GM12892 (cell line): Measurements from ENCODE around the gene CRABP1.
A peak's percentile ranks its signal among the peaks of the same experiment; 100 is the strongest.

Source experiments
- DNase-seq: peaks from one replicate; pipeline ENCODE4 v3.0.0; 2011; ENCODE audit not compliant: insufficient read length
- FAIRE-seq: peaks from 2 replicates; lab custom pipeline; 2011; peaks lifted over from hg19 to GRCh38; lab: Jason Lieb, UNC
- POLR2A ChIP-seq: IDR thresholded peaks from 2 replicates; pipeline ENCODE4 v1.6.1; 2011; ENCODE audit warnings: low read depth, low read length, control low read depth
- POLR2AphosphoS5 ChIP-seq: IDR thresholded peaks from 2 replicates; pipeline ENCODE4 v1.6.1; 2011; ENCODE audit warnings: low read depth, low read length, control low read depth
- TAF1 ChIP-seq: IDR thresholded peaks from 2 replicates; pipeline ENCODE4 v1.6.1; 2011; ENCODE audit warnings: low read depth, mild to moderate bottlenecking, control low read depth, low read length, borderline replicate concordance

Gene CRABP1

GRCh38 chr15:78321041-78321570 lies 19.0 kb upstream of the CRABP1 start:
- no peak for FAIRE-seq
- TF ChIP-seq POLR2A (no peak), TAF1 (no peak), POLR2AphosphoS5 (no peak)
- DNase-seq: no peak

GRCh38 chr15:78321786-78322185 lies 18.4 kb upstream of the CRABP1 start:
- no peak for TF ChIP-seq POLR2A
- no peak for TF ChIP-seq TAF1
- no peak for TF ChIP-seq POLR2AphosphoS5
- DNase-seq (no peak), FAIRE-seq (no peak)

GRCh38 chr15:78322243-78322642 lies 17.9 kb upstream of the CRABP1 start:
- FAIRE-seq: no peak
- DNase-seq: no peak
- TF ChIP-seq POLR2AphosphoS5: no peak
- TF ChIP-seq POLR2A: no peak
- TF ChIP-seq TAF1: no peak

- no peak for FAIRE-seq
- no peak for DNase-seq
- no peak for TF ChIP-seq POLR2AphosphoS5
- TF ChIP-seq TAF1: no peak
- TF ChIP-seq POLR2A: no peak
Observed at GRCh38 chr15:78322724-78323521, 17.2 kb upstream of the CRABP1 start.

- no peak for TF ChIP-seq POLR2AphosphoS5
- FAIRE-seq (no peak), DNase-seq (no peak)
Observed at GRCh38 chr15:78323693-78324092, 16.5 kb upstream of the CRABP1 start.

DNA sequence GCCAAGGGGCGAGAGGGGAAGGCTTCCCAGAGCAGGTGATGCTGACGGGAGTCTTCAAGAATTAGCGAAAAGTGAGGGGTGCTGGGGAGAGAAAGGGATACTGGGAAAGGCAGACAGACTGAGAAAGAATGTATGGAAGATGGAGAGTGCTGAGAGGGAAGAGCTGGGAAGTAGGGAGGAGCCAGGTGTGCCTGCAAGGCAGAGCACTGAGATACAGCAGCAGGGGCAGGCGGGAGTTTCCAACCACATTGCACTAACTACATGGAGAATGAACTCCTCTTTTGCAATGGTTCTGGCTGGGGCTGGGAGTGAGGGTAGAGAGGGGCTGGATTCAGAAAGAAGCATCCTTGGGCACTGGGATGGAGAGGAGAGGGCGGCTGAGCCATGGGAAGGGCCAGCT lies 16.0 kb upstream of the CRABP1 start:
- no peak for DNase-seq
- FAIRE-seq: no peak
- no peak for TF ChIP-seq POLR2A
- TF ChIP-seq TAF1: no peak

GRCh38 chr15:78325092-78325843 lies 14.9 kb upstream of the CRABP1 start:
- DNase-seq (no peak), FAIRE-seq (peak; percentile 38)
- TF ChIP-seq POLR2AphosphoS5: no peak
- no peak for TF ChIP-seq TAF1
- TF ChIP-seq POLR2A: no peak

GRCh38 chr15:78327466-78327865 lies 12.7 kb upstream of the CRABP1 start:
- TF ChIP-seq POLR2A: no peak
- no peak for TF ChIP-seq POLR2AphosphoS5
- no peak for TF ChIP-seq TAF1
- DNase-seq (no peak), FAIRE-seq (peak; percentile 65)

DNA sequence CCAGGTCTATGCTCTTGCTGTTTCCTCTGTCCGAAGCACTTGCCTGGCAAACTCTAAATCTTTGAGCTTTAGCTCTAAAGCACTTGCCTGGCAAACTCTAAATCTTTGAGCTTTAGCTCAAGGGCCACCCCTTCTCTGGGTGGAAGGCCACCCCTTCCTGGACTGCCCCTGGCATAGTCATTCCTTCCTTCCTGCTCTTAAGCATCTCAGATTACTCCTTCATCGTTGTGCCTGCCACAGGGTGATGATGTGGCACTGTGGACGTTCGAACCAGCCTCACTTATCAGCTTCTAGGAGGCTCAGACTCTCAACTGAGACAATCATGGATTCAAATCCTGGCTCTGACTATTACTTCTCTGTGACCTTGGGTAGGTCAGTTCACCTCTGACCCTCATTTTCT lies 10.5 kb upstream of the CRABP1 start:
- no peak for DNase-seq
- TF ChIP-seq TAF1: no peak
- TF ChIP-seq POLR2AphosphoS5: no peak
- no peak for TF ChIP-seq POLR2A
- FAIRE-seq: no peak

GRCh38 chr15:78334845-78335244 lies 5.3 kb upstream of the CRABP1 start:
- no peak for FAIRE-seq
- DNase-seq: no peak
- no peak for TF ChIP-seq POLR2AphosphoS5

- TF ChIP-seq TAF1 (no peak), POLR2A (no peak), POLR2AphosphoS5 (no peak)
- DNase-seq (no peak), FAIRE-seq (no peak)
Observed at GRCh38 chr15:78335985-78336384, 4.2 kb upstream of the CRABP1 start.

GRCh38 chr15:78338781-78339180 lies 1.4 kb upstream of the CRABP1 start:
- FAIRE-seq: no peak
- TF ChIP-seq TAF1 (no peak), POLR2A (no peak), POLR2AphosphoS5 (no peak)
- no peak for DNase-seq

DNA sequence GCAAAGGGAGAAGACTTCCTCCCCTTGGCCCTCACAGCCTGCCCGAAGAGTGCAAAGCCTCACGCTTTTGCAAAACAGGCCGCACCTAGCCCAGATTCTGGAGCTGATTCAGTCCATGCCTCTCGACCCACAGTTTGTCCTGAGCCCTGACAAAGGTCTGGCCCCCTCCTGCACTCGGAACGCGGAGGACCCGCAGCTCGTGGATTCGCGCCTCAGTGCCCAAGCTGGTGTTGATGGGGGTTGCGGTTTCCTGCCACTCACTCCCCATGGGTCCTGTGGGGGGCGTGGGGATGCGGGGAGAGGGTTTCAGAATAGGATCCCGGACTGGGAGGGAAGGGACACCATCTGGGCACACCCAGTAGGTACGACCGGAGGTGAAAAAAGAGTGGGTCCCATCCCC lies 594 bp upstream of the CRABP1 start:
- TF ChIP-seq TAF1: no peak
- no peak for TF ChIP-seq POLR2AphosphoS5
- TF ChIP-seq POLR2A: no peak
- DNase-seq (no peak), FAIRE-seq (no peak)
